AG10803 (cell line): Measurements from ENCODE around the gene TMX4.

Source experiments
- DNase-seq: peaks from one replicate; pipeline ENCODE4 v3.0.0; 2010; ENCODE audit warnings: low read depth
- H3K4me3 ChIP-seq: 2 replicates; pipeline ENCODE4 v1.5.1; 2011; ENCODE audit warnings: mild to moderate bottlenecking, low read length, control low read depth
- CTCF ChIP-seq: conservative IDR thresholded peaks from 2 replicates; pipeline ENCODE4 v1.5.1; 2011; ENCODE audit warnings: mild to moderate bottlenecking, low read length, control low read depth, inconsistent platforms

TMX4 gene

GRCh38 chr20:8019246-8019997 is at the start of gene TMX4:
Gene TMX4, minus strand, starts transcription at chr20:8019761. Its CDS starts 148 bp downstream, at chr20:8019613.
- peak within 1 kb of the TSS; percentile 84 for H3K4me3 ChIP-seq
- DNase-seq: peak; percentile 96
- TF ChIP-seq CTCF: peak; percentile 5; the same call in 1 of the 2 replicates

GRCh38 chr20:8067082-8067481 is 47.5 kb upstream of the TMX4 start:
- no peak for TF ChIP-seq CTCF
- H3K4me3 ChIP-seq: no peak overlapping the region
- no peak for DNase-seq

- no peak overlapping the region for H3K4me3 ChIP-seq
- TF ChIP-seq CTCF: no peak
- no peak for DNase-seq
These were observed 47.1 kb upstream of the TMX4 start for GRCh38 chr20:8066662-8067061.

- DNase-seq: no peak
- no peak overlapping the region for H3K4me3 ChIP-seq
- TF ChIP-seq CTCF: no peak
These were observed 46.1 kb upstream of the TMX4 start for GRCh38 chr20:8065691-8066090.

GRCh38 chr20:8062756-8063155 is 43.2 kb upstream of the TMX4 start:
- H3K4me3 ChIP-seq: no peak overlapping the region
- TF ChIP-seq CTCF: no peak
- no peak for DNase-seq

- no peak for TF ChIP-seq CTCF
These were observed 42.4 kb upstream of the TMX4 start for GRCh38 chr20:8061861-8062518.

GRCh38 chr20:8060977-8061376 is 41.4 kb upstream of the TMX4 start:
- TF ChIP-seq CTCF: no peak
- H3K4me3 ChIP-seq: no peak overlapping the region
- no peak for DNase-seq

More at GRCh38 chr20:8061861-8062518, 42.4 kb upstream of the TMX4 start:
- H3K4me3 ChIP-seq: no peak overlapping the region
- DNase-seq: no peak
